Liver (tissue), 9 donors: ENCODE data around the gene DHH. TPM values are rescaled to one million over a fixed set of nuclear protein-coding genes. Genes with fewer than 3 reads are reported as not detected.

Source experiments
- DNase-seq: peaks from one replicate; pipeline ENCODE4 v3.0.0-alpha.2; 2017; ENCODE audit warnings: low spot score
- H3K27ac ChIP-seq, 2 donors: one replicate each; pipeline ENCODE4 v1.7.0; 2013; ENCODE audit warnings: inconsistent platforms in 2 of 2, low read length in 2 of 2, control low read depth in 1 of 2, low read depth in 1 of 2, mild to moderate bottlenecking in 1 of 2
- H3K27me3 ChIP-seq, 4 donors: one replicate each; pipeline versions ENCODE4 v1.6.1 to v1.7.0; 2013; ENCODE audit warnings: low read length in 3 of 4, inconsistent platforms in 1 of 4, mild to moderate bottlenecking in 1 of 4, moderate library complexity in 1 of 4; ENCODE audit not compliant: control insufficient read depth in 4 of 4, insufficient read depth in 4 of 4
- H3K36me3 ChIP-seq, 4 donors: one replicate each; pipeline versions ENCODE4 v1.6.1 to v1.7.0; 2013; ENCODE audit warnings: low read length in 3 of 4, mild to moderate bottlenecking in 3 of 4, low read depth in 1 of 4, moderate library complexity in 1 of 4; ENCODE audit not compliant: control insufficient read depth in 4 of 4, insufficient read depth in 3 of 4
- H3K4me1 ChIP-seq, 4 donors: one replicate each; pipeline versions ENCODE4 v1.6.1 to v1.7.0; 2013; ENCODE audit warnings: low read length in 3 of 4, mild to moderate bottlenecking in 3 of 4, moderate library complexity in 1 of 4; ENCODE audit not compliant: control insufficient read depth in 4 of 4, insufficient read depth in 4 of 4
- H3K4me3 ChIP-seq, 3 donors: one replicate each; pipeline versions ENCODE4 v1.6.1 to v1.7.0; 2013; ENCODE audit warnings: low read length in 3 of 3, control low read depth in 1 of 3, low read depth in 1 of 3, mild to moderate bottlenecking in 1 of 3
- H3K9ac ChIP-seq, 2 donors: one replicate each; pipeline ENCODE4 v1.7.0; 2013; ENCODE audit warnings: low read length in 2 of 2, mild to moderate bottlenecking in 2 of 2, moderate library complexity in 2 of 2, control low read depth in 1 of 2, low read depth in 1 of 2
- H3K9me3 ChIP-seq, 4 donors: one replicate each; pipeline versions ENCODE4 v1.6.1 to v1.7.0; 2013; ENCODE audit warnings: low read length in 3 of 4; ENCODE audit not compliant: control insufficient read depth in 4 of 4
- ATF3 ChIP-seq: IDR thresholded peaks from 2 replicates; pipeline ENCODE4 v1.6.1; 2016; ENCODE audit warnings: antibody characterized with exemption
- EGR1 ChIP-seq, 2 donors: IDR thresholded peaks; 2 replicates each; pipeline ENCODE4 v1.6.1; 2016 to 2018; ENCODE audit warnings: antibody characterized with exemption in 2 of 2, low read depth in 2 of 2
- FOXA1 ChIP-seq: IDR thresholded peaks from 2 replicates; pipeline ENCODE4 v1.6.1; 2016; ENCODE audit warnings: antibody characterized with exemption
- FOXA2 ChIP-seq: IDR thresholded peaks from 2 replicates; pipeline ENCODE4 v1.6.1; 2016; ENCODE audit warnings: antibody characterized with exemption
- GABPA ChIP-seq, 2 donors: IDR thresholded peaks in 1 of 2; conservative IDR thresholded peaks in 1 of 2; 2 replicates each; pipeline ENCODE4 v1.6.1; 2016; ENCODE audit warnings: antibody characterized with exemption in 2 of 2, mild to moderate bottlenecking in 1 of 2, moderate library complexity in 1 of 2
- HNF4A ChIP-seq, 2 donors: conservative IDR thresholded peaks; 2 replicates each; pipeline ENCODE4 v1.6.1; 2016; ENCODE audit warnings: antibody characterized with exemption in 2 of 2, mild to moderate bottlenecking in 2 of 2
- HNF4G ChIP-seq: IDR thresholded peaks from 2 replicates; pipeline ENCODE4 v1.6.1; 2016; ENCODE audit warnings: antibody characterized with exemption
- JUND ChIP-seq, 2 donors: IDR thresholded peaks; 2 replicates each; pipeline ENCODE4 v1.6.1; 2016; ENCODE audit warnings: antibody characterized with exemption in 2 of 2
- MAX ChIP-seq: IDR thresholded peaks from 2 replicates; pipeline ENCODE4 v1.6.1; 2016; ENCODE audit warnings: antibody characterized with exemption
- NR2F2 ChIP-seq: IDR thresholded peaks from 2 replicates; pipeline ENCODE4 v1.6.1; 2016; ENCODE audit warnings: antibody characterized with exemption
- RAD21 ChIP-seq, 2 donors: IDR thresholded peaks; 2 replicates each; pipeline ENCODE4 v1.6.1; 2016; ENCODE audit warnings: antibody characterized with exemption in 2 of 2, mild to moderate bottlenecking in 2 of 2
- RXRA ChIP-seq, 2 donors: IDR thresholded peaks; 2 replicates each; pipeline ENCODE4 v1.6.1; 2017 to 2018; ENCODE audit warnings: antibody characterized with exemption in 2 of 2, mild to moderate bottlenecking in 1 of 2
- SP1 ChIP-seq: IDR thresholded peaks from 2 replicates; pipeline ENCODE4 v1.6.1; 2018; ENCODE audit warnings: antibody characterized with exemption, mild to moderate bottlenecking
- YY1 ChIP-seq: IDR thresholded peaks from 2 replicates; pipeline ENCODE4 v1.6.1; 2016; ENCODE audit warnings: antibody characterized with exemption, mild to moderate bottlenecking
- ZBTB33 ChIP-seq: IDR thresholded peaks from 2 replicates; pipeline ENCODE4 v1.6.1; 2016; ENCODE audit warnings: antibody characterized with exemption
- WGBS: extraction: QIAGEN DNeasy Blood & Tissue Kit; methylation state at CpG from one replicate; pipeline ENCODE4 v1.1.7; 2013; 5-methylcytosine and 5-hydroxymethylcytosine counted together
- polyA plus RNA-seq, 2 donors: library from polyadenylated mRNA; stranded (reverse) in 1 of 2; unstranded in 1 of 2; fragments of 200-250 nt in 1 of 2; fragments of >200 nt in 1 of 2; fragmentation: Nextera tagmentation in 1 of 2; extraction: Ambion mirVana in 1 of 2; gene quantifications; one replicate each; pipeline versions ENCODE4 v1.2.1 to v1.2.3, GENCODE V29; 2013 to 2015
- total RNA-seq, 2 donors: library from RNA; depleted of rRNA; stranded (reverse); fragments of >200 nt; gene quantifications; one replicate each; pipeline ENCODE4 v1.2.3, GENCODE V29; 2014
- TF ChIP-seq, protein P1 (sequence below): fragments of 150-350 bp; IDR thresholded peaks from 2 replicates; pipeline ENCODE4 v1.5.1; 2017; ENCODE audit warnings: improper control_type of control experiment, low read depth, low read length; ENCODE audit not compliant: missing input control
- TF ChIP-seq, protein P2 (sequence below): IDR thresholded peaks from 2 replicates; pipeline ENCODE4 v1.6.1; 2016; ENCODE audit warnings: antibody characterized with exemption, mild to moderate bottlenecking
- donor health status: healthy.
- donor health status: healthy.
- donor health status: healthy.
- donor health status: healthy.
- donor health status: healthy.

Gene DHH
- total and polyA plus RNA-seq, 4 donors, result 0.08 to 0.09 (median 0.09) TPM; not detected in 1

DNA sequence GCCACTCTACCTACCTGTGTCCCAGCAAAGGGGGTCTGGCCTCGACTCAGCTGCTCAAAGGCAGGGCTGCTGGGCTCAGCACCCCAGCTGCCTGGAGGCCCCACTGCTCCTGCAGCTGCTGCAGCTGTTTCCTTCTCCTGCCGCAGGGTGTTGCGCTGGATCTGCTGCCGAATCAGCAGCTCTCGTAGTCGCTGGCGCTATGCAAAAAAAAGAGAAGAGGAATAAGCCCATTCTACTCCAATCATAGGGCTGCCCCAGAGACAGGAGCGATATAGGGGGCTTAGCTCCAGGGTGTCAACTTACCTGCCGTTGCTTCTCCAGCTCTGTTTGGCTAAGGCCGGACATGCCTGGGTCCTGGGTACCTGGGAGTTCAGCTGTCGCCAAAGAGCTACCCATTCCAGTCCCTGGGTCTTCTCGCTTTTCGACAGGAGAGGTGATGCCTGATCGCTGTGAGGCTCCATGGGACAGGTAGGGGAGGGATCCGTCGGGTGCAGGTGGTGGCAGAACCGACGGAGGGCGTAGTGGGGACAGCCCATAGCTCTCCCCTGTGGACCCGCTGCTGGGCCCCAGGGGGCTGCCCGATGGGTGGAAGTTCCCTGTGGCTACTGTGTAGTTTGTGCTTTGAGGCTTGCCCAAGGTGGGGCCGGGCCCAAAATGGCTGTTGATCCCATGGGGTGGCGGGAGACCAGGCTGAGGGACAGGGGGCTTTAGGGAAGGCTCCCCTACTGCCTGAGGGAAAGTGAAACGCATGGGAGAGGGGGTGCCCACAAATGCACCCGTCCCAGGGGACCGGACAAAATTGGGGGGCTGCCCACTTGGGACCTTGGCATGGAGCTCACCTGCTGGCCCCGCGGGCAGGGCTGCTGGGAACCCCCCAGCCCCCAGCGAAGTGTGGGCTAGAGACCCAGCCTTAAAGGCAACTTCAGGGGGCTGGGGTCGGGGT is 54.9 kb downstream of the DHH start:
- TF ChIP-seq ATF3 (no peak), ZBTB33 (no peak), NR2F2 (no peak), RAD21 (IDR thresholded peaks at IDR 0.05) (no peak), MAX (no peak), HNF4A (conservative IDR thresholded peaks at IDR 0.05) (no peak), YY1 (no peak), FOXA2 (no peak), HNF4G (no peak), RXRA (IDR thresholded peaks at IDR 0.05) (no peak), FOXA1 (no peak), EGR1 (IDR thresholded peaks at IDR 0.05; ENCODE audit: low read depth in 2 of 2) (no peak)
- TF ChIP-seq, protein P1, sequence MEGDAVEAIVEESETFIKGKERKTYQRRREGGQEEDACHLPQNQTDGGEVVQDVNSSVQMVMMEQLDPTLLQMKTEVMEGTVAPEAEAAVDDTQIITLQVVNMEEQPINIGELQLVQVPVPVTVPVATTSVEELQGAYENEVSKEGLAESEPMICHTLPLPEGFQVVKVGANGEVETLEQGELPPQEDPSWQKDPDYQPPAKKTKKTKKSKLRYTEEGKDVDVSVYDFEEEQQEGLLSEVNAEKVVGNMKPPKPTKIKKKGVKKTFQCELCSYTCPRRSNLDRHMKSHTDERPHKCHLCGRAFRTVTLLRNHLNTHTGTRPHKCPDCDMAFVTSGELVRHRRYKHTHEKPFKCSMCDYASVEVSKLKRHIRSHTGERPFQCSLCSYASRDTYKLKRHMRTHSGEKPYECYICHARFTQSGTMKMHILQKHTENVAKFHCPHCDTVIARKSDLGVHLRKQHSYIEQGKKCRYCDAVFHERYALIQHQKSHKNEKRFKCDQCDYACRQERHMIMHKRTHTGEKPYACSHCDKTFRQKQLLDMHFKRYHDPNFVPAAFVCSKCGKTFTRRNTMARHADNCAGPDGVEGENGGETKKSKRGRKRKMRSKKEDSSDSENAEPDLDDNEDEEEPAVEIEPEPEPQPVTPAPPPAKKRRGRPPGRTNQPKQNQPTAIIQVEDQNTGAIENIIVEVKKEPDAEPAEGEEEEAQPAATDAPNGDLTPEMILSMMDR, result no peak
- DNase-seq, result no peak
- H3K9me3 ChIP-seq, result no peaks in the 10 kb centered on the region
- H3K27me3 ChIP-seq, result no peaks in the 10 kb centered on the region
- WGBS, result 95% methylated on average over 30 of the region's 30 CpGs
- no peak overlapping the region for H3K4me3 ChIP-seq
- H3K27ac ChIP-seq, result no peak overlapping the region
- peaks cover 25 to 92% (median 63%) of the 10 kb centered on the region in 4 donors for H3K36me3 ChIP-seq
- no peaks in the 10 kb centered on the region for H3K4me1 ChIP-seq
- no peak overlapping the region for H3K9ac ChIP-seq

DNA sequence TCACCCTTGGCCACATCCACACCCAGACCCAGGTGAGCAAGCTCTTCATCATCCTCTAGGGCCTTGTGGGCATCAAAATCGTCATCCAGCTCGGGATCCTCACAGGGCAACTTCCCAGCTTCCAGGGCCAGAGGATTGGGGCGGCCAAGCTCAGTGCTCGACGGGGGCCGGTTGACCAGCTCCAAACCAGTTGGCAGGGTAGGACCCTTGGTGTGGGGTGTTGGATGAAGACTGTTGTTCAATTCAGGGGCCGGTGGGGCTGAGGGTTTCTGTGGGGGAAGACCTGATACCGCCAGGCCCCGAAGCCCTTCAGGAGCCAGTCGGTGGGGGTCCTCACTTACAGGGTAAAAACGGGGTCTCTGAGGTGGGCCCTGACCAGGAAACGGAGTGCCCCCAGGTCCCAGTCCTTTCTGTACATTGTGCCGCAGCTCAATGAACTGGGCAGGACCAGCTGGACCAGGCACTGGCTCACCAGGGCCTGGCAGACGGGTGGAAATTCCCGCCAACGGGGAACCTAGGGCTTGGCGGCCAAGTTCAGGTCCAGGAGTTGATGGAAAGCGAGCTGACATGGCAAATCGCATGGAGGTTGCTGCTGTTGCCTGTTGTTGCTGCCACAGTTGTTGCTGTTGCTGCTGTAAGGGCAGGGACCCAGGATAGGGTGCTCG is 56.2 kb downstream of the DHH start:
- Histone ChIP-seq H3K36me3 (peaks cover 25 to 92% (median 59%) of the 10 kb centered on the region in 4 donors), H3K4me1 (no peaks in the 10 kb centered on the region), H3K4me3 (no peak overlapping the region), H3K27ac (no peak overlapping the region), H3K27me3 (no peaks in the 10 kb centered on the region), H3K9ac (no peak overlapping the region), H3K9me3 (no peaks in the 10 kb centered on the region)
- 96% methylated on average over 20 of the region's 20 CpGs for WGBS
- DNase-seq, result no peak
- TF ChIP-seq, protein P2, sequence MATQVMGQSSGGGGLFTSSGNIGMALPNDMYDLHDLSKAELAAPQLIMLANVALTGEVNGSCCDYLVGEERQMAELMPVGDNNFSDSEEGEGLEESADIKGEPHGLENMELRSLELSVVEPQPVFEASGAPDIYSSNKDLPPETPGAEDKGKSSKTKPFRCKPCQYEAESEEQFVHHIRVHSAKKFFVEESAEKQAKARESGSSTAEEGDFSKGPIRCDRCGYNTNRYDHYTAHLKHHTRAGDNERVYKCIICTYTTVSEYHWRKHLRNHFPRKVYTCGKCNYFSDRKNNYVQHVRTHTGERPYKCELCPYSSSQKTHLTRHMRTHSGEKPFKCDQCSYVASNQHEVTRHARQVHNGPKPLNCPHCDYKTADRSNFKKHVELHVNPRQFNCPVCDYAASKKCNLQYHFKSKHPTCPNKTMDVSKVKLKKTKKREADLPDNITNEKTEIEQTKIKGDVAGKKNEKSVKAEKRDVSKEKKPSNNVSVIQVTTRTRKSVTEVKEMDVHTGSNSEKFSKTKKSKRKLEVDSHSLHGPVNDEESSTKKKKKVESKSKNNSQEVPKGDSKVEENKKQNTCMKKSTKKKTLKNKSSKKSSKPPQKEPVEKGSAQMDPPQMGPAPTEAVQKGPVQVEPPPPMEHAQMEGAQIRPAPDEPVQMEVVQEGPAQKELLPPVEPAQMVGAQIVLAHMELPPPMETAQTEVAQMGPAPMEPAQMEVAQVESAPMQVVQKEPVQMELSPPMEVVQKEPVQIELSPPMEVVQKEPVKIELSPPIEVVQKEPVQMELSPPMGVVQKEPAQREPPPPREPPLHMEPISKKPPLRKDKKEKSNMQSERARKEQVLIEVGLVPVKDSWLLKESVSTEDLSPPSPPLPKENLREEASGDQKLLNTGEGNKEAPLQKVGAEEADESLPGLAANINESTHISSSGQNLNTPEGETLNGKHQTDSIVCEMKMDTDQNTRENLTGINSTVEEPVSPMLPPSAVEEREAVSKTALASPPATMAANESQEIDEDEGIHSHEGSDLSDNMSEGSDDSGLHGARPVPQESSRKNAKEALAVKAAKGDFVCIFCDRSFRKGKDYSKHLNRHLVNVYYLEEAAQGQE, result no peak
- no peak for TF ChIP-seq SP1
- TF ChIP-seq ATF3, result no peak
- no peak for TF ChIP-seq RAD21 (IDR thresholded peaks at IDR 0.05)
- no peak for TF ChIP-seq RXRA (IDR thresholded peaks at IDR 0.05)
- TF ChIP-seq YY1, result no peak
- no peak for TF ChIP-seq JUND (IDR thresholded peaks at IDR 0.05)
- no peak for TF ChIP-seq HNF4G
- TF ChIP-seq FOXA1, result no peak
- TF ChIP-seq ZBTB33, result no peak
- TF ChIP-seq EGR1 (IDR thresholded peaks at IDR 0.05; ENCODE audit: low read depth in 2 of 2), result no peak
- TF ChIP-seq GABPA (IDR thresholded peaks at IDR 0.05 in 1 of 2, conservative IDR thresholded peaks at IDR 0.05 in 1 of 2), result no peak
- no peak for TF ChIP-seq MAX
